ENCODE data around the gene LRCH1. TPM values are rescaled to one million over a fixed set of nuclear protein-coding genes. Genes with fewer than 3 reads are reported as not detected.

LRCH1 gene
- total and polyA plus RNA-seq, 10 of the 15 experiments (the other 5 are each of a cell fraction or from before 2014, with no cell fraction given): 5.3 to 48.9 (median 14.4) TPM

GRCh38 chr13:46586751-46587514 is 34.0 kb downstream of the LRCH1 start (continued):
- TF ChIP-seq STAT3 (IDR thresholded peaks at IDR 0.05; ENCODE audit: low read depth, low read length) (no peak), TCF7 (IDR thresholded peaks at IDR 0.05; ENCODE audit: borderline replicate concordance) (no peak), STAT1 (conservative IDR thresholded peaks at IDR 0.05) (no peak)

- Histone ChIP-seq H4K20me1 (ENCODE audit: control insufficient read depth, insufficient read depth) (no peaks in the 10 kb centered on the region), H3K79me2 (ENCODE audit: control insufficient read depth, insufficient read depth, low read length) (peaks cover 99% of the 10 kb centered on the region), H3K4me1 (ENCODE audit: control insufficient read depth, insufficient read depth, low read length) (peaks cover 58% of the 10 kb centered on the region), H2AFZ (ENCODE audit: control insufficient read depth, low read depth, low read length) (no peak overlapping the region), H3K36me3 (ENCODE audit: control insufficient read depth in 2 of 2, insufficient read depth in 2 of 2, low read length in 1 of 2) (no peaks in the 10 kb centered on the region), H3K4me2 (ENCODE audit: control insufficient read depth, insufficient read depth) (peak overlapping the region; percentile 61), H3K27ac (ENCODE audit: control insufficient read depth, insufficient read depth) (peak overlapping the region; percentile 29), H3K27me3 (replicated peaks in 1 of 2; ENCODE audit: control insufficient read depth in 2 of 2, insufficient read depth in 2 of 2, low read length in 1 of 2) (no peaks in the 10 kb centered on the region), H3K9ac (ENCODE audit: control insufficient read depth, insufficient read depth, low read length) (no peak overlapping the region), H3K9me3 (replicated peaks; ENCODE audit: control insufficient read depth, insufficient read depth, low read length) (no peaks in the 10 kb centered on the region), H3K4me3 (0 out of 2 replicates have a peak overlapping the region, but pooled peaks have one; percentile 7)
- no TSS peak for BruUV-seq (replicated peaks)
- peak; percentile 79 for ATAC-seq
- ChIA-PET POLR2A (interaction anchor here (0.7 to 6.1 kb wide), 5 partner anchors 7 to 59 kb away, joined by 4 to 56 read pairs (median 6); no protein-coding TSS in a partner anchor), CTCF (interaction anchor here (1.1 to 3.6 kb wide), 4 partner anchors 9 to 36 kb away, joined by 3 to 14 read pairs (median 13); no protein-coding TSS in a partner anchor), RAD21 (ENCODE audit: unreplicated experiment) (interaction anchor here (0.9 to 5.1 kb wide), 9 partner anchors 8 to 75 kb away, joined by 3 to 17 read pairs (median 6); partner anchors contain the start of gene LRCH1), SMC1A (ENCODE audit: uncharacterized antibody, unreplicated experiment) (interaction anchor here (0.8 to 30.5 kb wide), 10 partner anchors 6 to 42 kb away, joined by 3 to 367 read pairs (median 10); no protein-coding TSS in a partner anchor)
- intact Hi-C loops (cut with micrococcal nuclease; ENCODE audit: unreplicated experiment): no loop called here
- DNase-seq (ENCODE audit: low read depth, low spot score): no peak
- in situ Hi-C loops (cut with MboI): no loop called here
- FAIRE-seq: no peak
- under 1% methylated on average over 4 of the region's 4 CpGs for WGBS (ENCODE audit: insufficient coverage, insufficient replicate concordance, low lambda C conversion rate, missing lambda C conversion rate)
- peak; percentile 24; the same call in 1 of the 2 replicates for TF ChIP-seq JUNB (IDR thresholded peaks at IDR 0.05)
- peak; percentile 41 for TF ChIP-seq ATF7 (IDR thresholded peaks at IDR 0.05; ENCODE audit: low read depth)
- no peak for TF ChIP-seq RBBP5 (conservative IDR thresholded peaks at IDR 0.05)
- TF ChIP-seq RELA (IDR thresholded peaks at IDR 0.05; ENCODE audit: borderline replicate concordance, partially characterized antibody): no peak
- TF ChIP-seq ELK1 (IDR thresholded peaks at IDR 0.05; ENCODE audit: low read depth, low read length): no peak
- peak; percentile 64 for TF ChIP-seq RELB (IDR thresholded peaks at IDR 0.05; ENCODE audit: low read depth)
- TF ChIP-seq SKIL (IDR thresholded peaks at IDR 0.05; ENCODE audit: low read depth, poor library complexity, severe bottlenecking): peak; percentile 44
- no peak for TF ChIP-seq USF1 (IDR thresholded peaks at IDR 0.05; ENCODE audit: borderline replicate concordance, extremely low read length, insufficient read depth, low read depth, low read length)
- TF ChIP-seq TARDBP (IDR thresholded peaks at IDR 0.05; ENCODE audit: borderline replicate concordance): no peak
Measured at GRCh38 chr13:46587807-46588418, 34.9 kb downstream of the LRCH1 start.

Measured in GM12878 (cell line).